Heart left ventricle (tissue), 16 donors: ENCODE data around the gene HSPD1. TPM values are rescaled to one million over a fixed set of nuclear protein-coding genes. Genes with fewer than 3 reads are reported as not detected.

Experiments used
- ATAC-seq, 4 donors: fragments of 200-7000 bp; cut with Tn5 transposase; one replicate each; pipeline ENCODE4 v1.9.1; 2020 to 2022; ENCODE audit warnings: moderate library complexity in 4 of 4, mild to moderate bottlenecking in 3 of 4, moderate number of reproducible peaks in 1 of 4
- DNase-seq, 5 donors: peaks; one replicate each; pipeline ENCODE4 v3.0.0-alpha.2; 2020
- H3K27ac ChIP-seq, 12 donors: fragments of 200-600 bp; sonication (generic) in 4 of 12; one replicate each; pipeline versions ENCODE4 v1.5.0 to v1.8.0; 2016 to 2022; ENCODE audit warnings: mild to moderate bottlenecking in 2 of 12
- H3K27me3 ChIP-seq, 9 donors: fragments of 200-600 bp; sonication (generic) in 2 of 9; one replicate each; pipeline versions ENCODE4 v1.5.1 to v1.8.0; 2016 to 2022; ENCODE audit warnings: mild to moderate bottlenecking in 3 of 9
- H3K36me3 ChIP-seq, 9 donors: fragments of 200-600 bp; sonication (generic) in 2 of 9; one replicate each; pipeline versions ENCODE4 v1.5.0 to v1.8.0; 2018 to 2022; ENCODE audit warnings: mild to moderate bottlenecking in 2 of 9
- H3K4me1 ChIP-seq, 12 donors: fragments of 200-600 bp; sonication (generic) in 4 of 12; one replicate each; pipeline versions ENCODE4 v1.5.0 to v1.8.0; 2016 to 2022; ENCODE audit warnings: mild to moderate bottlenecking in 3 of 12
- H3K4me3 ChIP-seq, 12 donors: fragments of 200-600 bp; sonication (generic) in 4 of 12; one replicate each; pipeline versions ENCODE4 v1.5.0 to v1.8.0; 2017 to 2022; ENCODE audit warnings: mild to moderate bottlenecking in 9 of 12, moderate library complexity in 4 of 12
- H3K9me3 ChIP-seq, 12 donors: fragments of 200-600 bp; sonication (generic) in 4 of 12; one replicate each; pipeline versions ENCODE4 v1.5.0 to v1.8.0; 2016 to 2022; ENCODE audit warnings: mild to moderate bottlenecking in 1 of 12
- POLR2A ChIP-seq, 2 donors: fragments of 450-650 bp; IDR thresholded peaks; one replicate each; pipeline ENCODE4 v1.6.1; 2017; ENCODE audit warnings: antibody characterized with exemption in 2 of 2, mild to moderate bottlenecking in 2 of 2, moderate library complexity in 2 of 2
- WGBS, 4 donors: extraction: QIAGEN DNeasy Blood & Tissue Kit in 2 of 4; methylation state at CpG; one replicate each; pipeline versions ENCODE4 v1.1.5 to v1.1.7; 2013 to 2018; 5-methylcytosine and 5-hydroxymethylcytosine counted together
- intact Hi-C, 10 donors: fragments of 100-400 bp; cut with DNase I; formaldehyde crosslinking; loops; one replicate each; pipeline versions ENCODE4 v1.11.1 to v1.14.2; 2022
- polyA plus RNA-seq, 2 donors: library from polyadenylated mRNA; stranded (reverse); fragments of 200-250 nt; gene quantifications; one replicate each; pipeline ENCODE4 v1.2.3, GENCODE V29; 2013
- total RNA-seq, 9 donors: library from RNA; depleted of rRNA in 2 of 9; stranded (reverse); fragments of >200 nt in 2 of 9; fragmentation: NEBNext Ultra II Directional in 3 of 9; extraction: Animal tissue kit (Norgen Biotek cat#: 25700) in 3 of 9; gene quantifications; one replicate each; pipeline versions ENCODE4 v1.1.0 to v1.2.4, GENCODE V29; 2016 to 2023
- TF ChIP-seq, protein P1 (sequence below), 12 donors: fragments of 200-600 bp; sonication (generic) in 4 of 12; IDR thresholded peaks; one replicate each; pipeline versions ENCODE4 v1.5.0 to v1.8.0; 2018 to 2022; ENCODE audit warnings: antibody characterized with exemption in 12 of 12, mild to moderate bottlenecking in 5 of 12
- donor health status: ischemic (EF 13 %, LVEDD 7.1; RV severe dilation, severe dysfunction).
- donor health status: healthy with polysubstance abuse.
- donor health status: DM: no; HTN: yes; CAD: no.
- donor health status: DM: no; HTN: no; CAD: no.
- donor health status: ischemic (EF 25% LVEDD 6.9; RV normal size, moderate dysfunction).
- donor health status: ischemic (EF 25% LVEDD 5.7; RV mildly dilated, moderate dysfunction).
- donor health status: healthy.
- donor health status: DM: yes; HTN: yes; CAD: no.
- donor health status: ischemic (EF 35%, LVEDD 5.7; RV mildly dilated, moderate dysfunction).
- donor health status: nonischemic (EF 11% LVEDD 7.7; RV severe dilation, severe dysfunction).
- donor health status: DM: yes; HTN: yes; CAD: no.
- donor health status: PGD.
- donor health status: ischemic (EF 29% LVEDD 5.4; RV normal size, mild dysfunction).
- donor health status: nonischemic (EF 23%, LVEDD 6.1; RV moderate dilation, normal function).

The HSPD1 gene
- total and polyA plus RNA-seq, 11 donors: 86.7 to 246 (median 121) TPM

DNA sequence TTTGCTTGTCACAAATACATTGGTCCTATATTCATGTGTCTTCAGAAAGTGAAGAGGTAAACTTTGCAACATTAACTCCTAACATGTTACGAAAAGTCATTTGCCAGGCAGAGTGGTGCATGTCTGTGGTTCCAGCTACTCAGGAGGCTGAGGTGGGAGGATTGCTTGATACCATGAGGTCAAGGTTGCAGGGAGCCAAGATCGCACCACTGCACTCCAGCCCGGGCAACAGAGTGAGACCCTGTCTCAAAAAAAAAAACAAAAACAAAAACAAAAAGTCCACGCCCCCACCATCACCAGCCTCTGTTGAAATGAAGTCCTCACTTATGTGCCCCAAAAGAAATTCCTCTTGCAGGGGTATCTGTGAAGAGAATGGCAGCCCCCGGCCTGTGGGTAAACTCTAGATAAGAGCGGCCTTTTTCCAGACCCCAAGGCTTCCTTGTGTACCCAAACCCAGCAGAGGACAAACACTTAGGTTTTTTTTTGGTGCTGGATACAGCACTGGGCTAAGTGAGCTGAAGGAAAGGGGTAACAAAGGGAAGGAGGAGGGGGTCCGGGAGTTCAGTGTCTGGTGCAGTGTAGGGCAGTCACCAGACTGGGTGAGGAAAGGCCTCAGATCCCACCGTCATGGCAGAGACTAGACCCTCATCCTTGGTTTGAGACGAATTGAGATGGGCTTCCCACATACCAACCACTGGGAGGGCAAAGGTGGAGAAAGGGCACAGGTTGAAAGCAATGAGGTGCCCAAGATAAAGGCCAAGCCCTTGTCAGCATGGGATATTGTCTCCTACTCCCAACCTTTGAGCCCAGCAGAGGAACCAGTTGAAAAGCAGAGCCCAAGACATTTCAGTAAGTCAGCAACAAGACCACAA, 19.2 kb downstream of the HSPD1 start:
- H3K4me1 ChIP-seq: peaks cover 0 to 12% (median 0%) of the 10 kb centered on the region in 12 donors
- H3K36me3 ChIP-seq: peaks cover 0 to 67% (median 35%) of the 10 kb centered on the region in 9 donors
- H3K27me3 ChIP-seq: no peaks in the 10 kb centered on the region
- TF ChIP-seq, protein P1, sequence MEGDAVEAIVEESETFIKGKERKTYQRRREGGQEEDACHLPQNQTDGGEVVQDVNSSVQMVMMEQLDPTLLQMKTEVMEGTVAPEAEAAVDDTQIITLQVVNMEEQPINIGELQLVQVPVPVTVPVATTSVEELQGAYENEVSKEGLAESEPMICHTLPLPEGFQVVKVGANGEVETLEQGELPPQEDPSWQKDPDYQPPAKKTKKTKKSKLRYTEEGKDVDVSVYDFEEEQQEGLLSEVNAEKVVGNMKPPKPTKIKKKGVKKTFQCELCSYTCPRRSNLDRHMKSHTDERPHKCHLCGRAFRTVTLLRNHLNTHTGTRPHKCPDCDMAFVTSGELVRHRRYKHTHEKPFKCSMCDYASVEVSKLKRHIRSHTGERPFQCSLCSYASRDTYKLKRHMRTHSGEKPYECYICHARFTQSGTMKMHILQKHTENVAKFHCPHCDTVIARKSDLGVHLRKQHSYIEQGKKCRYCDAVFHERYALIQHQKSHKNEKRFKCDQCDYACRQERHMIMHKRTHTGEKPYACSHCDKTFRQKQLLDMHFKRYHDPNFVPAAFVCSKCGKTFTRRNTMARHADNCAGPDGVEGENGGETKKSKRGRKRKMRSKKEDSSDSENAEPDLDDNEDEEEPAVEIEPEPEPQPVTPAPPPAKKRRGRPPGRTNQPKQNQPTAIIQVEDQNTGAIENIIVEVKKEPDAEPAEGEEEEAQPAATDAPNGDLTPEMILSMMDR (IDR thresholded peaks at IDR 0.05): no peak
- TF ChIP-seq POLR2A (IDR thresholded peaks at IDR 0.05): no peak
- intact Hi-C loops: loop anchor here in 2 of 10 donors (5.0 to 10.0 kb wide), 2 partner anchors 73 to 86 kb away; no protein-coding TSS in a partner anchor
- H3K9me3 ChIP-seq: peaks cover 0 to 17% (median 7%) of the 10 kb centered on the region in 12 donors
- ATAC-seq (peak in 2 of 4 donors; percentile 15 to 27), DNase-seq (no peak)
- no peak overlapping the region for H3K4me3 ChIP-seq
- H3K27ac ChIP-seq: no peak overlapping the region
- WGBS, 4 donors: 90 to 93% (median 92%) methylated on average over 9 of the region's 9 CpGs

DNA sequence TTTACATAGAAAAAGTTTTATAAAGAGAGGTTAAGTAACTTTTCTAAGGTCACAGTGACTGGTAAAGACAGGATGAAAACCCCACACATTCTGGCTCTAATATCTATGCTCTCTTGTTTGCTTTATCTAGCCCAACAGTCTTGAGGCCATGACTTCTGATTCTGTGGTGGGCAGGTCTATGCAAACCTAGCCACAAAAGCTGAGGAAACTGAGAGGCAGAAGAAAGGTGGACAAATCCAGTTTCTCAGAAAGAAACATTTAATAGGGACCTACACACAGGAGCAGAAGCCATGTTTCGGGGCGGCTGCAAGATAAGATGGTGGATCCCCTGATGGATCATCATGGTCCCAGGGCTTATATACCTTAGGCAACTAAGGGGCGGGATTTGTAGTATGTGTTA, 21.8 kb downstream of the HSPD1 start:
- H3K9me3 ChIP-seq: peaks cover 0 to 4% (median 0%) of the 10 kb centered on the region in 12 donors
- WGBS, 4 donors: 91 to 99% (median 98%) methylated on average over 3 of the region's 3 CpGs
- peak overlapping the region in 1 of 12 donors; percentile 32 for H3K27ac ChIP-seq
- DNase-seq: no peak
- H3K4me1 ChIP-seq: peaks cover 0 to 12% (median 0%) of the 10 kb centered on the region in 12 donors
- H3K4me3 ChIP-seq: no peak overlapping the region
- ATAC-seq: no peak
- TF ChIP-seq, protein P1 (IDR thresholded peaks at IDR 0.05): no peak
- TF ChIP-seq POLR2A (IDR thresholded peaks at IDR 0.05): no peak
- intact Hi-C loops: loop anchor here in 1 of 10 donors (10.0 kb wide), 1 partner anchor 63 kb away; no protein-coding TSS in a partner anchor
- peaks cover 0 to 81% (median 53%) of the 10 kb centered on the region in 9 donors for H3K36me3 ChIP-seq
- no peaks in the 10 kb centered on the region for H3K27me3 ChIP-seq

DNA sequence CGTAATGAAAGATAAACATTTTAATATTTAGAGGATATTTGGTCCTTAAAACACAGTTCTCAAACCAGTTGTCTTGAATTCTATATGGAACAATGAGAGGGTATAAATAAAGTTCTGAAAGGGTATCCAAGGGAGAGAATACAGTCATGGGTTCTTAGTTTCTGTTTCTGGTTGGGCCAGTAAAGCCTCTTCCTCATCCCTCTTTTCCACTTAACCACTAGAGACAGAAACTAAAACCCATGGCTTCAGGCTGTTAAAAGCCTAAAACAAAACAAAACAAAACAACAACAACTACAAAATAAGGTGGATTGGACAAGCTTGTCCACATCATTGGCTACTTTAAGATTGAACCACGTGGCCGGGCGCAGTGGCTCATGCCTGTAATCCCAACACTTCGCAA, 27.5 kb downstream of the HSPD1 start:
- intact Hi-C loops: loop anchor here in 1 of 10 donors (10.0 kb wide), 1 partner anchor 57 kb away; no protein-coding TSS in a partner anchor
- H3K27ac ChIP-seq: no peak overlapping the region
- H3K4me1 ChIP-seq: no peaks in the 10 kb centered on the region
- no peaks in the 10 kb centered on the region for H3K27me3 ChIP-seq
- ATAC-seq (no peak), DNase-seq (no peak)
- WGBS, 4 donors: 95 to 99% (median 98%) methylated on average over 5 of the region's 5 CpGs
- no peaks in the 10 kb centered on the region for H3K9me3 ChIP-seq
- peaks cover 0 to 100% (median 93%) of the 10 kb centered on the region in 9 donors for H3K36me3 ChIP-seq
- TF ChIP-seq, protein P1 (IDR thresholded peaks at IDR 0.05): no peak
- no peak for TF ChIP-seq POLR2A (IDR thresholded peaks at IDR 0.05)
- H3K4me3 ChIP-seq: no peak overlapping the region

DNA sequence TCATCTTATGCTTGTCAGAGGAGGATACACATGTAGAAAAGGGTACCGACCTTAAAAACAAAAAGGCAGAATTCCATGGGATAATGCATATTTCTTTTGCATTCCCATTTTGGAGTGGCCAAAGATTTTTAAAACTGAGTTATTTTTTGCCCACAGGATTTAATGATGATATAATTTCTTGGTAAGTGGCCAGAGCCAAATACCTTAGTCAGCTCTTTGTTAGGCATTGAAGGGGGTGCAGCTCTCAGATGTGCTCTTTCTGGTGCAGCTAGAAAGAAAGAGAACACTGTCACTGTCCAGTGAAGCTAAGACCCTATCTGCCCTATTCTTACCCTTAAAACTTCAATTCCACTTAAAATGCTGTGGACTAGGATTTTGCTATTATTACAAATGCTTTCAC, 35.5 kb downstream of the HSPD1 start:
- intact Hi-C loops: loop anchor here in 1 of 10 donors (10.0 kb wide), 1 partner anchor 49 kb away; no protein-coding TSS in a partner anchor
- no peak for DNase-seq
- H3K9me3 ChIP-seq: no peaks in the 10 kb centered on the region
- H3K4me1 ChIP-seq: peaks cover 0 to 28% (median 12%) of the 10 kb centered on the region in 12 donors
- no peak overlapping the region for H3K4me3 ChIP-seq
- H3K36me3 ChIP-seq: peaks cover 0 to 96% (median 89%) of the 10 kb centered on the region in 9 donors
- 53 to 68% (median 55%) methylated on average over 1 of the region's 1 CpG for WGBS, 4 donors
- ATAC-seq: no peak
- no peaks in the 10 kb centered on the region for H3K27me3 ChIP-seq
- H3K27ac ChIP-seq: no peak overlapping the region
- TF ChIP-seq, protein P1 (IDR thresholded peaks at IDR 0.05): no peak
- TF ChIP-seq POLR2A (IDR thresholded peaks at IDR 0.05): no peak
